HPDE6-E6E7 (cell line): ENCODE results near the gene SLC11A1.

Experiments used
- DNase-seq: peaks from one replicate; pipeline ENCODE4 v3.0.0; 2011; ENCODE audit warnings: missing footprints; ENCODE audit errors: extremely low spot score

The SLC11A1 gene

DNA sequence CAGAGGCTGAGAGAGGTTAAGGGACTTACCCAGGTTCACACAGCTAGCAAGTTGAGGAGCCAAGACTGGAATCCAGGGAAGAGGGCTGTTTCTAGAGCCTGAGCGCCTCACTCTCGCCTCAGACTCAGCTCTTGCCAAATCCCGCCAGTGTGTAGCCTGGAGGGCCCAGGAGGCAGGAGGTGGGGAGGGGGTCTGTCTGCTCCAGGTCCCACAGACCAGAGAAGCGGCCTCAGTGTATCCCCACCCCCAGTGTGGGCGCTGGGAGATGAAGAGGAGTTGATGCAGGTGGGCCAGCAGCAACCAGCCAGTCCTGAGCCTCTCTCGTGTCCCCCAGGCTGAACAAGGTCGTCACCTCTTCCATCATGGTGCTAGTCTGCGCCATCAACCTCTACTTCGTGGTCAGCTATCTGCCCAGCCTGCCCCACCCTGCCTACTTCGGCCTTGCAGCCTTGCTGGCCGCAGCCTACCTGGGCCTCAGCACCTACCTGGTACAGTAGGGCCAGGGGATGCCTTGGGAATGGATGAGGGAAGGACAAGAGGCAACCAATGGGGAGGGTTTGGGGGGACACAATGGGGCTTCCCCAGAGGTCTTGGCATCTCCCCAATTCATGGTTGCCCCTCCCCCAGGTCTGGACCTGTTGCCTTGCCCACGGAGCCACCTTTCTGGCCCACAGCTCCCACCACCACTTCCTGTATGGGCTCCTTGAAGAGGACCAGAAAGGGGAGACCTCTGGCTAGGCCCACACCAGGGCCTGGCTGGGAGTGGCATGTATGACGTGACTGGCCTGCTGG is 12.4 kb downstream of the SLC11A1 start:
- DNase-seq = no peak

DNA sequence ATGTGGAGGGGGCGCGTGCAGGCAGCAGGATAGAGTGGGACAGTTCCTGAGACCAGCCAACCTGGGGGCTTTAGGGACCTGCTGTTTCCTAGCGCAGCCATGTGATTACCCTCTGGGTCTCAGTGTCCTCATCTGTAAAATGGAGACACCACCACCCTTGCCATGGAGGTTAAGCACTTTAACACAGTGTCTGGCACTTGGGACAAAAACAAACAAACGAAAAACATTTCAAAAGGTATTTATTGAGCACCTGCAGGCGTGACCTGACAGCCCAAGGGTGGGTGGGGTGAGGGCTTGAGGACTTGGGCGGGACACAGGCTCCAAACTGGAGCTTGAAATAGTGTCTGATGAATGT is 13.0 kb downstream of the SLC11A1 start:
- no peak for DNase-seq

DNA sequence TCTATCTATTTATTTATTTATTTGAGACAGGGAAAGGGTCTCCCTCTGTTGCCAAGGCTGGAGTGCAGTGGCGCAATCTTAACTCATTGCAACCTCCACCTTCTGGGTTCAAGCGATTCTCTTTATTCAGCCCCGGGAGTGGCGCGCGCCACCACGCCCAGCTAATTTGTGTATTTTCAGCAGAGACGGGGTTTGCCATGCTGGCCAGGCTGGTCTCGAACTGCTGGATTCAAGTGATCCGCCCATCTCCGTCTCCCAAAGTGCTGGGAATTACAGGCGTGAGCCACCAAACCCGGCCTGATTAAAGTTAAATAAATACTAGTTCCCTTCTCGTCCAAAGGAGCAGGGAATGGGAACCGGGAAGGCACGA is 13.4 kb downstream of the SLC11A1 start:
- DNase-seq = no peak

DNA sequence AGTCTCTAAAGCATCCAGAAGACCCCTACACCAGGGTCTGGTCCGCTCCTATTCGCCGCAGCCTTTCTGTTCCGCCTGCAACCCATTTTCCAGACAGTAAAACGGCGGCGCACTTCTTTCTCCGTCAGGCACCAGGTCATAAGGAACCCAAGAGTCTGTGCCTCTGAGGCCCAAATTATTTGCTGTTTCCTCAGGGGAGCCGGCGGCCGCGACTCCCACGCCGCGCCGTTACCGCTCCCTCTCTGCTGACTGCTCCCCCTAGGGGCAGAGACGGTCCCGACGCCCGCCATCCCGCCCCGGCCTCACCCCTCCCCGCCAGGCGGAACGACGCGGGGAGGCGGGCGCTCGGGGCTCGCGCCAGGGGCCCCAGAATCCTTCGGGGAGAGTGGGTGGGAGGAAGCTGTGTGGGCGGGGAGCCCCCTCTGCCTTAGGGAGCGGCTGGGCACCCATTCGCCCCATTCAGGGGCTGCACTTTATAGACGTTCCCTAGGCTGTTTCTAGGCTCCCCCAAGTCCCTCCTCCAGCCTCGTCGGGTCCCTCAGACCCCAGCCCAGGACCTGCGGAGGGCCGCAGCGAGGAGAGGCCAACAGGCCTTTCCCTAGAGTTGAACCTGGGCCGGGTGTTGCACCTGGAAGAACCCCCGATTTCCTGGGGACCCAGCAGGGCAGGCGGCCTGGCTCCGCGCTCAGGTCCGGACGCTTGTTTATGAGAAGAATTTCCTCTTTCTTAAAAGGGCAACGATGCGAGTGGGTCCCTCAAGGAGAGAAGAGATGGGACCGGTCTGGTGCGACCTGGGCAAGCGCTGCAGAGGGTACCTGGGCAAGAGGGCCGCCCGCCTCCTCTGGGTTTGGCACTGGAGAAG is 14.0 kb downstream of the SLC11A1 start:
- peak; percentile 80 for DNase-seq

DNA sequence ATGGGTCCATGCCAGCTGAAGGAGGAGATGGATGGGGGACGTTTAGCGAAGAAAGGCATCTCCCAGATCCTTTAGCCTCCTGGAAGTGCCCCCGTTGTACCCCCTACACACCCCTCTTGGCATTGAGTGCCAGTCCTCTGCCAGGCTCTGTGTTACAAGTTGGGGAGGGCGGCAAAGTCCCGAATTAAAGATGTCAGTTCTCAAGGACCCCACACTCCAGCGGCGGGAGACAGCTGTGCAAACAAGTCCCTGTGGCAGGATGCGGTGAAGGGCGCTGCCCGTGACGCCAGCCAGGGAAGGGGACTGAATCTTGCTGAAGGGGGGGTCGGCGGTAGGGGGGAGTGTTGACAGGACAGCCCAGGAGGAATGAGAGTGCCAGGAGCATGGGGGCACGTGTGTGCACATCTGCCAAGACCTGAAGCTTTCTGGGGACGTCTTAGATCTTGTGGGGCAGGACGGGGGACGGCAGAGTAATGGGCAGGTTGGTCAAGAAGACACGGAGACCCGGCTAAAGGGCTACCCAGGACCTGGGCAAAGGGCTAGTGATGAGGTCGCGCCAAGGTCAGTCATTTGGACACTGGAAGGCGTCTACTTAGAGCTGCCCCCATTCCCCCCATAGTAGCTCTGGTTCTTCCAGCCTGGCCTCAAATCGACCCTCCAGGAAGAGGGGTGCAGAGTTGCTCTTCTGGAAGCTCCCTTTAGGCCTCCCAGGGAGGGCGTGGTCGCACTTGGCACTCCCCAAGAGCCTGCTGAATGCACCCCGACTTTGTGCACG is 14.8 kb downstream of the SLC11A1 start:
- no peak for DNase-seq

DNA sequence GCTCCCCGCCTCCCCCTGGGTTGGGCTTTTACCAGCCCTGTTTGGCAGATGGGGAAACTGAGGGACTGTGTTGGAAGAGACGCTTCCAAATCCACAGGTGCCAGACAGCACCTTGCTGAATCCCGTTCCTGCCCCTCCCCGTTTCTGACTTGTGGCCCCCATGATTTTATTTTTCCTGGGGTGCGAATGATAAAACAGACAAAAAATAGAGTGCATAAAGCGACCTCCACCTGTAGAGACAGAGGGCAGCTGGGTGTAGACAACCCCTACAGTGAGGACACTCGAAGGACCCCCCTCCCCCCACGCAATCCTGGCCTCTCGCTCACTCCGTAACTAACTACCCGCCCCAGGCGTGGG is 15.4 kb downstream of the SLC11A1 start:
- no peak for DNase-seq

DNA sequence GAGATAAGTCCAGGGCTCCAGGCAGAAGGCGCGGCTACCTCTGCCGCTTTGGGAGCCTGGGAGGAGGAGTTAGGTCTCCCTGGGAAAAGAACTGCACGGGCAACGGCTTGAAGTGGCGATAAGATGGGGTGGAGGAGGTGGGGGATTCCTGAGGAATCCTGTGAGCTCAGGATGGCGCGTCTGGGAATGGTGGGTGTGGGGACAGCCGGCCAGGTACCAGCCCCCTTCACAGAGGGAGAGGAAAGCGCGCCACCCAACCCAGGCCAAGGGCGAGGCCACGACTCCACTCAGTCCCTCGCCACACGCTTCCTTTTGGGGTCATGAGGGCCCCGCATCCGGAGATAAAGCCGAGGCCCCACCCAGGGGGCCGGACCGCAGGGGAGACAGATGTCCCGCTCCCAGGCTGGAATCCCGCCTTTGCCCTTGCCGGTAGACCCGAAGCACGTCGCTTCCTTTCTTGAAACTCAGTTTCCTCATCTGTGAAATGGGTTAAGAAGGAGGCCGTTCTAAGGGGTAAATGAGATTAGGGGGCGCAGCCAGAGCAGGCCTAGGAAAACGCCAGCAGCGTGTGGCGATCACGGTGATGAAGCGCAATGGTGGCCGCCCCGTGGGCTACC is 15.9 kb downstream of the SLC11A1 start:
- DNase-seq = peak; percentile 72

DNA sequence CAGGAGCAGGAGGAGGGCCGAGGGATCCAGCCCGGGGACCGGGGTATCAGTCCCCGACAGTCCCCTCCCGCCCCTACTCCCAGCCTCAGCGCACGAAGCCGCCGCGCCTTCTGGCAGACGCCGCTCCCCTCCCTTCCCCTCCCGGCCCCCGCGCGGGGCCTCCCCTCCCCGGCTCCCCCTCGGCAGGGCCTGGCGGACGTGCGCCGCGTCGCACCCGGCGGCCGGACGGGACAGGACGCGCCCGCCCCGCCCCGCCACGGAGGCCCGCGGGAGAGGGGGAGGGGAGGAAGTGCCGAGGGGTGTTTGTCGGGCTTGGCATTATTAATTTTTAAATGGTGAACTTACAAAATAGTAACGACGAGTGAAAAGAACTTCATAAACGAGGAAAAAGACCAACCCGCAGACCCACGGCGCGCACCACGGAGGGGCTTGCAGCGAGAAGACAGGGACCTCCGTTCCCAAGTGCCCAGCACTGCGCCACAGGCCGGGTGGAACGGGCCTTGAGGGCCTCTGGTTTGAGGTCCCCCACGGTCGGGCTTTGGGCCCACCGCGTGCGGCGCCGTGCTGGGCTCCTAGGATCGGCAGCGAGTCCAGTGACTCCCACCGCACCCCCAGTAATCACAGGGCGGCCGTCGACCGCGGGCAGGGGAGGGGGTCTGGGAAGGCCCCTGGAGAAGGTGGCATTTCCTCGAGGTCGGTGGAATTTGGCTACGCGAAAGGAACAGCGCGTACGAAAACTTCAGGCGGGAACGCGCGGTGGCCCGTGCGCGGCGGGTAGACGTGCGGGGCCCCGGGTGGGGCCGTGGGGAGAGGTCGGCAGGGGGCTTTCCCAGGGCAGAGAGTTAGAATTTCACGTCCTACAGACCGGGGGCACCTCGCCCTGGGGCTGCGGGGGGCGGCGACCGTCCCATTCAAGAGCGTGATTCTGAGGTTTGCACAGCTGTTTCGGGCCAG is 16.6 kb downstream of the SLC11A1 start:
- peak; percentile 57 for DNase-seq

DNA sequence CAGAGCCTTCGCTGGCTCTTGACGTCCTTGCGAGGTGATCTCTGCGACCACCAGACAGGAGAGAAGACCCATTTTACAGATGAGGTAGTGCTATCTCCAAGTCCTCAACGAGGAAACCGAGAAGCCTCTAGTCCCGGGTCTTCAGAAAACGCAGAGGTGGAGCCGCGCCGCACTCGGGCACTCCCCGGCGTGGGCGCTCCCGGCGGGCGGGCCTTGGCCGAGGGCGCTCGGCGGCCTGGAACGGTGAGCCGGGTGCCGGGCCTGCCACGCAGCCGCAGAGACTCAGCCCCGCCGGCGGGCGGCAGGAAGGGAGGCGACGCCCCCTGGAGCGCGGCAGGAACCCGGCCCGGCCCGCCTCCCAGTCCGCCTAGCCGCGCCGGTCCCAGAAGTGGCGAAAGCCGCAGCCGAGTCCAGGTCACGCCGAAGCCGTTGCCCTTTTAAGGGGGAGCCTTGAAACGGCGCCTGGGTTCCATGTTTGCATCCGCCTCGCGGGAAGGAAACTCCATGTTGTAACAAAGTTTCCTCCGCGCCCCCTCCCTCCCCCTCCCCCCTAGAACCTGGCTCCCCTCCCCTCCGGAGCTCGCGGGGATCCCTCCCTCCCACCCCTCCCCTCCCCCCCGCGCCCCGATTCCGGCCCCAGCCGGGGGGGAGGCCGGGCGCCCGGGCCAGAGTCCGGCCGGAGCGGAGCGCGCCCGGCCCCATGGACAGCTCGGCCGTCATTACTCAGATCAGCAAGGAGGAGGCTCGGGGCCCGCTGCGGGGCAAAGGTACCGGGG is 17.5 kb downstream of the SLC11A1 start, which contains the start of gene CTDSP1:
TSS of gene CTDSP1 (plus strand) at position 478 of the 776 bp plus-strand sequence. CDS start at position 701, 223 bp downstream.
- DNase-seq = peak; percentile 67

DNA sequence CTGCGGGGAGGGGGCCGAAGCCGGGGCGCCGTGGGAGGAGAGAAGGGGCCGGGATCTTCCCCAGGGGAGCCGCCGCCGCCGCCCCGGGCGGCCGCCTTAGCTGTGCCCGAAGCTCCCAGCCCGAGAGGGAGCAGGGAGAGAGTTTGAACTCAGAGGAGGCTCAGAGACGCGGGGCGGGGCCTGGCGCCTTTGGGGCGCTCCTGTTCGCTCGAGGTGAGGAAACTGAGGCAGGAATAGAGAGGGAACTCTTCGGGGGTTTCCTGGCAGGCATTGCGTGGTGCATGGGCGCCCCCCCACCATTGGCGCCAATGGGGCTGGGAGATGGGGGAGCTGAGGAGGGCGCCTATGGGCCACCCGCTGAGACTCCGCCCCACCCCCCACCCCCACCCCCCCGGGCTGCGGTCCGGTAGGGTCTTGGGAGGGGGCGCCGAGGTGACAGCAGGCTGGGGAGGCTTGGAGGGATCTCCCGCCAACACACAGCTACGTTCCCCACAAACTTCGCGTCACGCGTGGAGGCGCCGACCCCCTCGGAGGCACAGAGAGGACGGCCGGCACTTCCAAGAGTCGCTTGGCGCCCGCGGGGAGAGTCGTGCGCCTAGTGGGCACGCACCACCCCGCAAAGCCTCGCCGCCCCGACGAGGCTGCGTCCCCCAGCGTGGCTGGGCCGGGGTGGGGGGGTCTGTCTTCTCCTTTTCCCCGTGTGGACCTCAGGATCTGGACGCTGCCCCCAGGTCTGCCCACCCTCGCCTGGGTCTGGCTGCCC is 18.3 kb downstream of the SLC11A1 start:
- DNase-seq = no peak

DNA sequence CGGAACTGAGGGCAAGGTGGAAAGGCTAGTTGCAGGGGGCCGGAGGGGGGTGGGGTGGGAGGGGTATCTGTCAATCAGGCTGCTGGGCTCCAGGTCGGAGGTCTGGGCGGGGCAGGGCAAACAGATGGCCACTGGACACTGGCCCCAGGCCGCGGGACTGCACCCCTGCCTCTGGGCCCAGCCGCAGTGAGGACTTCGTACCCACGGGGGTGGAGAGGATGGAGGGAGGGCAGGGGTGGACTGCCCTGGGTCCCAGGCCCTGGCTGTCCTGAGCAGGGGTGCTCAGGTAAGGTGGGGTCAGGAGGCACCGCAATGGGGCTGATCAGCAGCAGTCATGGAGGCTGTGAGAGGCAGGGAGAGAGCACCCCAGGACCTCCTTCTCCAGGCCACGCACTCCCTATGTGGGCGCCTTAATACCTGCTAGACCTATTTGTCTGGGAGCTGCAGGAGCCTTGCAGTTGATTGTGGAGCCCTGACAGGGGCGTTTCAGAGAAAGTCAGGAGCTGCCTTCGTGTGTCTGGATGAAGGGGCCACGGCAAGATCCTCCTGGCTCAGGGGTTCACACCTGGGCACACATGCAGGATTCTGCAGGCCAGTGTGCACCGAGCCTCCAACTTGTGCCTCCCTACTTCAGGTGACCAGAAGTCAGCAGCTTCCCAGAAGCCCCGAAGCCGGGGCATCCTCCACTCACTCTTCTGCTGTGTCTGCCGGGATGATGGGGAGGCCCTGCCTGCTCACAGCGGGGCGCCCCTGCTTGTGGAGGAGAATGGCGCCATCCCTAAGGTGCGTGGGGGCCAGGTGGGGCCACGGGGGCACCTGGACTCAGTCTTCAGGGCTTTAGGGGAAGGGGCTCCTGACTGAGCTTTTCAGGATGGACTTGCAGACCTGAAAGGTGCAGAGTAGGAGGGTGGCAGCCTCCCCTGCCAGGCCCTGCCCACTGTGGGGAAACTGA is 19.1 kb downstream of the SLC11A1 start:
- DNase-seq = no peak

DNA sequence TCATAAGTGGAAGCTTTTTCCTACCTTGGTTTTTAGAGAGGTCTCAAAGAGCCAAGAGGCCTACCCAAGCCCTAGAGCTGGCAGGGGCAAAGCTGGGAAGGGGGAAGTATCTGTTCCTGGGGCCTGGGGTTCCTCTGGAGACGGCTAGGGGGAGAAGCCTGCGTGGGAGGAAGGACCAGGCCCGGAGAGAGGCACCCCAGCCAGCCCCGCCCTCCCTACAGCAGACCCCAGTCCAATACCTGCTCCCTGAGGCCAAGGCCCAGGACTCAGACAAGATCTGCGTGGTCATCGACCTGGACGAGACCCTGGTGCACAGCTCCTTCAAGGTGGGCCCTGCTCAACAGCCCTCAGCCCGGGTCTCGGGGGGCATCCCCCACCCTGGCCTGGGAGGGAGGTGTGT is 19.8 kb downstream of the SLC11A1 start:
- DNase-seq = no peak

DNA sequence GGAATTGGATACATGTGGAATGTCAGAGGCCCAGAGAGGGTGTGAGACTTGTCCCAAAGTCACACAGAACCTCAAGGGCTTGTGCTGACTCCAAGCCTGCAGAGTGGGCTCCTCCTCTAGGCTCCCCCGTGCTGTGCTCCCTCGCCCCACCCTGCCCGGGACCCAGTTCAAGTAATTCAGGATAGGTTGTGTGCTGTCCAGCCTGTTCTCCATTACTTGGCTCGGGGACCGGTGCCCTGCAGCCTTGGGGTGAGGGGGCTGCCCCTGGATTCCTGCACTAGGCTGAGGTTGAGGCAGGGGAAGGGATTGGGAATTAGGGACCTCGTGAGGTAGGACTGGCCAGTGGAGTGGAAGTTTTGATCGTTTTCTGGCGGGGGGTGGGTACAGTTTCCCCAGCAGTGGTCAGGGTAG is 20.4 kb downstream of the SLC11A1 start:
- DNase-seq = no peak

DNA sequence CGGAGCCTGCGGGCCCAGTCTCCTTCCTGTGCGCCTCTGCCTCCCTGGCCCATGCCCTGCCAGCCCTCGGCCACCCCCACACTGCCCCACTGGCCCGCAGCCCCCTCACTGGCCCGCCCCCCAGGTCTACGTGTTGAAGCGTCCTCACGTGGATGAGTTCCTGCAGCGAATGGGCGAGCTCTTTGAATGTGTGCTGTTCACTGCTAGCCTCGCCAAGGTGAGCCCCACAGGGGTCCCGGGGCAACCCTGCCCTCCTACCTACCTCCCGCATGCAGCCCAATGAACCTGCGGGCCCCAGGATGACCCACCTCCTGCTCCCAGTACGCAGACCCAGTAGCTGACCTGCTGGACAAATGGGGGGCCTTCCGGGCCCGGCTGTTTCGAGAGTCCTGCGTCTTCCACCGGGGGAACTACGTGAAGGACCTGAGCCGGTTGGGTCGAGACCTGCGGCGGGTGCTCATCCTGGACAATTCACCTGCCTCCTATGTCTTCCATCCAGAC is 20.9 kb downstream of the SLC11A1 start:
- no peak for DNase-seq

DNA sequence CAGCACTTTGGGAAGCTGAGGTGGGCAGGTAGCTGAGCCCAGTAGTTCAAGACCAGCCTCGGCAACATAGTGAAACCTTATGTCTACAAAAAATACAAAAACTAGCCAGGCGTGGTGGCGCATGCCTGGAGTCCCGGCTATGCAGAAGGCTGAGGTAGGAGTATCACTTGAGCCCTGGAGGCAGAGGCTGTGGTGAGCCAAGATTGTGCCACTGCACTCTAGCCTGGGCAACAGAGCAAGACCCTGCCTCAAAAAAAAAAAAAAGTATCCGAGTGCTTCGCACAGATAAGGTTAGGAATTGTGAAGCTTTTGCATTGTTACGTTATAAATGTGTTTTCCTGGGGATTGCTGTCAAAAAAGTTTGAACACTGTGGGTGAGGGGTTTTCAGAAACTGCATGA is 21.7 kb downstream of the SLC11A1 start:
- DNase-seq = no peak

DNA sequence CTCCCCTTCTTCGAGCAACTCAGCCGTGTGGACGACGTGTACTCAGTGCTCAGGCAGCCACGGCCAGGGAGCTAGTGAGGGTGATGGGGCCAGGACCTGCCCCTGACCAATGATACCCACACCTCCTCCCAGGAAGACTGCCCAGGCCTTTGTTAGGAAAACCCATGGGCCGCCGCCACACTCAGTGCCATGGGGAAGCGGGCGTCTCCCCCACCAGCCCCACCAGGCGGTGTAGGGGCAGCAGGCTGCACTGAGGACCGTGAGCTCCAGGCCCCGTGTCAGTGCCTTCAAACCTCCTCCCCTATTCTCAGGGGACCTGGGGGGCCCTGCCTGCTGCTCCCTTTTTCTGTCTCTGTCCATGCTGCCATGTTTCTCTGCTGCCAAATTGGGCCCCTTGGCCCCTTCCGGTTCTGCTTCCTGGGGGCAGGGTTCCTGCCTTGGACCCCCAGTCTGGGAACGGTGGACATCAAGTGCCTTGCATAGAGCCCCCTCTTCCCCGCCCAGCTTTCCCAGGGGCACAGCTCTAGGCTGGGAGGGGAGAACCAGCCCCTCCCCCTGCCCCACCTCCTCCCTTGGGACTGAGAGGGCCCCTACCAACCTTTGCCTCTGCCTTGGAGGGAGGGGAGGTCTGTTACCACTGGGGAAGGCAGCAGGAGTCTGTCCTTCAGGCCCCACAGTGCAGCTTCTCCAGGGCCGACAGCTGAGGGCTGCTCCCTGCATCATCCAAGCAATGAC is 22.4 kb downstream of the SLC11A1 start:
- no peak for DNase-seq

DNA sequence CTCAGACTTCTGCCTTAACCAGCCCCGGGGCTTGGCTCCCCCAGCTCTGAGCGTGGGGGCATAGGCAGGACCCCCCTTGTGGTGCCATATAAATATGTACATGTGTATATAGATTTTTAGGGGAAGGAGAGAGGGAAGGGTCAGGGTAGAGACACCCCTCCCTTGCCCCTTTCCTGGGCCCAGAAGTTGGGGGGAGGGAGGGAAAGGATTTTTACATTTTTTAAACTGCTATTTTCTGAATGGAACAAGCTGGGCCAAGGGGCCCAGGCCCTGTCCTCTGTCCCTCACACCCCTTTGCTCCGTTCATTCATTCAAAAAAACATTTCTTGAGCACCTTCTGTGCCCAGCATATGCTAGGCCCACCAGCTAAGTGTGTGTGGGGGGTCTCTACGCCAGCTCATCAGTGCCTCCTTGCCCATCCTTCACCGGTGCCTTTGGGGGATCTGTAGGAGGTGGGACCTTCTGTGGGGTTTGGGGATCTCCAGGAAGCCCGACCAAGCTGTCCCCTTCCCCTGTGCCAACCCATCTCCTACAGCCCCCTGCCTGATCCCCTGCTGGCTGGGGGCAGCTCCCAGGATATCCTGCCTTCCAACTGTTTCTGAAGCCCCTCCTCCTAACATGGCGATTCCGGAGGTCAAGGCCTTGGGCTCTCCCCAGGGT is 23.1 kb downstream of the SLC11A1 start:
- DNase-seq = no peak
